ENCODE measurements around the gene TTC27.

DNA sequence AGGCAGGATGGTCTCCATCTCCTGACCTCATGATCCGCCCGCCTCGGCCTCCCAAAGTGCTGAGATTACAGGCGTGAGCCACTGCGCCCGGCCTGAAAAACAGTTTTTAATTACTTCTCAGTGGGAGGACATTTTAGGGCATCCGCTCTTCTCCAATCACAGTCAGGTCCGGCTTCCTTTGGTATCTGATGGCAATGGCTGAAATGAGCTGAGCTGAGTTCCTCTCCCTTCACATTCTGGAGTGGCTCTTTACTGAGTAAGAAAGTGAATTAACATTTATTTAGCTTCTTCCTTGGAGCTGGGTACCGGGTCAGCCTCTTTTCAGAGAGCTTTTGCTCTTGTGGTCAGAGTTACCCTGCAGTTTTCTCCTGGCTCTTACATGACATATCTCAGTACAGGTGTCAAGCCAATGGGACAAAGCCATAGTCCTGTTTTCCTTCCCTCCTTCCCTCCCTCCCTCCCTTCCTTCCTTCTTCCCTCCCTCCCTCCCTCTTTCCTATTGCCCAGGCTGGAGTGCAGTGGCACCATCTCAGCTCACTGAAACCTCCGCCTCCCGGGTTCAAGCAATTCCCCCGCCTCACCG, 1.1 kb upstream of the TTC27 start:
- TF ChIP-seq, protein P1, sequence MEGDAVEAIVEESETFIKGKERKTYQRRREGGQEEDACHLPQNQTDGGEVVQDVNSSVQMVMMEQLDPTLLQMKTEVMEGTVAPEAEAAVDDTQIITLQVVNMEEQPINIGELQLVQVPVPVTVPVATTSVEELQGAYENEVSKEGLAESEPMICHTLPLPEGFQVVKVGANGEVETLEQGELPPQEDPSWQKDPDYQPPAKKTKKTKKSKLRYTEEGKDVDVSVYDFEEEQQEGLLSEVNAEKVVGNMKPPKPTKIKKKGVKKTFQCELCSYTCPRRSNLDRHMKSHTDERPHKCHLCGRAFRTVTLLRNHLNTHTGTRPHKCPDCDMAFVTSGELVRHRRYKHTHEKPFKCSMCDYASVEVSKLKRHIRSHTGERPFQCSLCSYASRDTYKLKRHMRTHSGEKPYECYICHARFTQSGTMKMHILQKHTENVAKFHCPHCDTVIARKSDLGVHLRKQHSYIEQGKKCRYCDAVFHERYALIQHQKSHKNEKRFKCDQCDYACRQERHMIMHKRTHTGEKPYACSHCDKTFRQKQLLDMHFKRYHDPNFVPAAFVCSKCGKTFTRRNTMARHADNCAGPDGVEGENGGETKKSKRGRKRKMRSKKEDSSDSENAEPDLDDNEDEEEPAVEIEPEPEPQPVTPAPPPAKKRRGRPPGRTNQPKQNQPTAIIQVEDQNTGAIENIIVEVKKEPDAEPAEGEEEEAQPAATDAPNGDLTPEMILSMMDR (IDR thresholded peaks at IDR 0.05; ENCODE audit: poor library complexity, severe bottlenecking) = no peak
- no peak for TF ChIP-seq SMC3 (conservative IDR thresholded peaks at IDR 0.05; ENCODE audit: poor library complexity)
- TF ChIP-seq EP300 (conservative IDR thresholded peaks at IDR 0.05; ENCODE audit: poor library complexity, severe bottlenecking) = no peak
- TF ChIP-seq RAD21 (conservative IDR thresholded peaks at IDR 0.05) = no peak
- no peak for TF ChIP-seq TAF1 (IDR thresholded peaks at IDR 0.05; ENCODE audit: low read depth)
- TF ChIP-seq POLR2AphosphoS5 (IDR thresholded peaks at IDR 0.05) = no peak
- TF ChIP-seq MXI1 (conservative IDR thresholded peaks at IDR 0.05; ENCODE audit: poor library complexity, severe bottlenecking) = no peak
- TF ChIP-seq EZH2 (IDR thresholded peaks at IDR 0.05; ENCODE audit: borderline replicate concordance, insufficient read depth, low read length, poor library complexity, severe bottlenecking) = no peak
- TF ChIP-seq, protein P2, sequence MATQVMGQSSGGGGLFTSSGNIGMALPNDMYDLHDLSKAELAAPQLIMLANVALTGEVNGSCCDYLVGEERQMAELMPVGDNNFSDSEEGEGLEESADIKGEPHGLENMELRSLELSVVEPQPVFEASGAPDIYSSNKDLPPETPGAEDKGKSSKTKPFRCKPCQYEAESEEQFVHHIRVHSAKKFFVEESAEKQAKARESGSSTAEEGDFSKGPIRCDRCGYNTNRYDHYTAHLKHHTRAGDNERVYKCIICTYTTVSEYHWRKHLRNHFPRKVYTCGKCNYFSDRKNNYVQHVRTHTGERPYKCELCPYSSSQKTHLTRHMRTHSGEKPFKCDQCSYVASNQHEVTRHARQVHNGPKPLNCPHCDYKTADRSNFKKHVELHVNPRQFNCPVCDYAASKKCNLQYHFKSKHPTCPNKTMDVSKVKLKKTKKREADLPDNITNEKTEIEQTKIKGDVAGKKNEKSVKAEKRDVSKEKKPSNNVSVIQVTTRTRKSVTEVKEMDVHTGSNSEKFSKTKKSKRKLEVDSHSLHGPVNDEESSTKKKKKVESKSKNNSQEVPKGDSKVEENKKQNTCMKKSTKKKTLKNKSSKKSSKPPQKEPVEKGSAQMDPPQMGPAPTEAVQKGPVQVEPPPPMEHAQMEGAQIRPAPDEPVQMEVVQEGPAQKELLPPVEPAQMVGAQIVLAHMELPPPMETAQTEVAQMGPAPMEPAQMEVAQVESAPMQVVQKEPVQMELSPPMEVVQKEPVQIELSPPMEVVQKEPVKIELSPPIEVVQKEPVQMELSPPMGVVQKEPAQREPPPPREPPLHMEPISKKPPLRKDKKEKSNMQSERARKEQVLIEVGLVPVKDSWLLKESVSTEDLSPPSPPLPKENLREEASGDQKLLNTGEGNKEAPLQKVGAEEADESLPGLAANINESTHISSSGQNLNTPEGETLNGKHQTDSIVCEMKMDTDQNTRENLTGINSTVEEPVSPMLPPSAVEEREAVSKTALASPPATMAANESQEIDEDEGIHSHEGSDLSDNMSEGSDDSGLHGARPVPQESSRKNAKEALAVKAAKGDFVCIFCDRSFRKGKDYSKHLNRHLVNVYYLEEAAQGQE (IDR thresholded peaks at IDR 0.05; ENCODE audit: borderline replicate concordance) = no peak

Data from neural cell (in vitro differentiated cells).